Chondrocyte (in vitro differentiated cells): ENCODE results near the gene PSMD7. TPM values are rescaled to one million over a fixed set of nuclear protein-coding genes. Genes with fewer than 3 reads are reported as not detected.

Source experiments
- DNase-seq: peaks from one replicate; pipeline ENCODE4 v3.0.0; 2021; ENCODE audit warnings: mixed read lengths, low spot score
- H3K27ac Mint-ChIP-seq: one replicate; pipeline ENCODE4 v1.8.0; 2021; ENCODE audit warnings: mild to moderate bottlenecking, moderate library complexity, mixed read lengths; ENCODE audit not compliant: unreplicated experiment
- H3K27me3 Mint-ChIP-seq: 2 replicates; pipeline ENCODE4 v1.8.0; 2021; ENCODE audit warnings: low read depth, mixed read lengths
- H3K36me3 Mint-ChIP-seq: 2 replicates; pipeline ENCODE4 v1.8.0; 2021; ENCODE audit warnings: low read depth, mixed read lengths
- H3K4me1 Mint-ChIP-seq: 2 replicates; pipeline ENCODE4 v1.8.0; 2021; ENCODE audit warnings: low read depth, mild to moderate bottlenecking, mixed read lengths
- H3K4me3 Mint-ChIP-seq: one replicate; pipeline ENCODE4 v1.8.0; 2021; ENCODE audit warnings: mild to moderate bottlenecking, moderate library complexity, mixed read lengths; ENCODE audit not compliant: unreplicated experiment
- H3K9me3 Mint-ChIP-seq: 2 replicates; pipeline ENCODE4 v1.8.0; 2021; ENCODE audit warnings: low read depth, mixed read lengths
- total RNA-seq: library from RNA; stranded (reverse); gene quantifications from 3 replicates; pipeline ENCODE4 v1.2.1, GENCODE V29; 2021
- TF ChIP-seq, protein P1 (sequence below): fragments of 200-600 bp; sonication (generic); IDR thresholded peaks from 2 replicates; pipeline ENCODE4 v1.5.0; 2021; ENCODE audit warnings: antibody characterized with exemption, mild to moderate bottlenecking, moderate library complexity

PSMD7 gene
- total RNA-seq, 1 donor from 2014 or later, result 76.4 TPM

DNA sequence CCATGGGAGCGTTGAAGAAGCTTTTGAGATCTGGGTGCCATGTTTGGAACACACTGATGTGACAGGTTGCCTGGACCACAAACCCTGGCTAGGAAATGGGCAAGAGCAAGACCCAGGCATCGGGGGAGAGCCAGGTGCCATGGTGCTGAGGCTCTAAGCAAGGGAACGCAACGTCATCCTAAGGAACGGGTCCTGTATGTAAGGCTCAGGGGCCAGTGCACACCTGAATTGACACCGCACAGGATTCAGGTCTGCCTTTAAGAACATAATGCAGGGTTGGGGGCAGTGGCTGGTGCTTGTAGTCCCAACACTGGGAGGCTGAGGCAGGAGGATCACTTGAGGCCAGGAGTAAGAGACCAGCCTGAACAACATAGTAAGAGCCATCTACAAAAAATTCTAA, 10.8 kb downstream of the PSMD7 start:
- Mint-ChIP-seq H3K36me3 (peaks cover 15% of the 10 kb centered on the region), H3K4me3 (no peak overlapping the region), H3K4me1 (no peaks in the 10 kb centered on the region), H3K27me3 (no peaks in the 10 kb centered on the region), H3K9me3 (no peaks in the 10 kb centered on the region), H3K27ac (no peak overlapping the region)
- DNase-seq, result no peak
- TF ChIP-seq, protein P1, sequence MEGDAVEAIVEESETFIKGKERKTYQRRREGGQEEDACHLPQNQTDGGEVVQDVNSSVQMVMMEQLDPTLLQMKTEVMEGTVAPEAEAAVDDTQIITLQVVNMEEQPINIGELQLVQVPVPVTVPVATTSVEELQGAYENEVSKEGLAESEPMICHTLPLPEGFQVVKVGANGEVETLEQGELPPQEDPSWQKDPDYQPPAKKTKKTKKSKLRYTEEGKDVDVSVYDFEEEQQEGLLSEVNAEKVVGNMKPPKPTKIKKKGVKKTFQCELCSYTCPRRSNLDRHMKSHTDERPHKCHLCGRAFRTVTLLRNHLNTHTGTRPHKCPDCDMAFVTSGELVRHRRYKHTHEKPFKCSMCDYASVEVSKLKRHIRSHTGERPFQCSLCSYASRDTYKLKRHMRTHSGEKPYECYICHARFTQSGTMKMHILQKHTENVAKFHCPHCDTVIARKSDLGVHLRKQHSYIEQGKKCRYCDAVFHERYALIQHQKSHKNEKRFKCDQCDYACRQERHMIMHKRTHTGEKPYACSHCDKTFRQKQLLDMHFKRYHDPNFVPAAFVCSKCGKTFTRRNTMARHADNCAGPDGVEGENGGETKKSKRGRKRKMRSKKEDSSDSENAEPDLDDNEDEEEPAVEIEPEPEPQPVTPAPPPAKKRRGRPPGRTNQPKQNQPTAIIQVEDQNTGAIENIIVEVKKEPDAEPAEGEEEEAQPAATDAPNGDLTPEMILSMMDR, result no peak

GRCh38 chr16:74309789-74310781, 13.5 kb downstream of the PSMD7 start:
- no peak for DNase-seq
- H3K27ac Mint-ChIP-seq, result no peak overlapping the region
- no peaks in the 10 kb centered on the region for H3K4me1 Mint-ChIP-seq
- H3K36me3 Mint-ChIP-seq, result peaks cover 4% of the 10 kb centered on the region
- H3K9me3 Mint-ChIP-seq, result peaks cover 3% of the 10 kb centered on the region
- H3K27me3 Mint-ChIP-seq, result no peaks in the 10 kb centered on the region
- H3K4me3 Mint-ChIP-seq, result no peak overlapping the region
- TF ChIP-seq, protein P1, result peak; percentile 90

GRCh38 chr16:74315059-74315458, 18.4 kb downstream of the PSMD7 start:
- DNase-seq, result no peak
- H3K36me3 Mint-ChIP-seq, result no peaks in the 10 kb centered on the region
- no peak overlapping the region for H3K4me3 Mint-ChIP-seq

DNA sequence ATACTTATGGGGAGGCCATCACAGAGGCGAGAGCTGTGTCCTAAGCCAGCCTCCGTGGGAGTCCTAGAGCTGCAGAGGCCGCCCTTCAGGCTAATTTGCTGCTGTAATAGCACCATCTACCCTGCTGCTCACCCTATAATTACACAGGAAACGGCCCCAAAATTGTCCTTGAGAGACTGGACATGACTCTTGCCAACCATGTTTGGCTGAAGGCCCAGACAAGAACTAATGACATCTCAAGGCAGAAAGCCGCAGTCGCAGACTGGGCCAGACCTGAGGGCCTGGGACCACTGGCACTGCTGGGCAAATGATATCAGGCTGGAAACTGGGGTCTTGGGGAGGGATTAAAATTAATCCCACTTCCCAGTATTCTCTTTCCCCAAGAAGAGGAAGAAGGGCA, 24.1 kb downstream of the PSMD7 start:
- DNase-seq, result no peak
- H3K36me3 Mint-ChIP-seq, result peaks cover 2% of the 10 kb centered on the region
- no peaks in the 10 kb centered on the region for H3K9me3 Mint-ChIP-seq
- H3K4me1 Mint-ChIP-seq, result no peaks in the 10 kb centered on the region
- TF ChIP-seq, protein P1, result no peak
- no peaks in the 10 kb centered on the region for H3K27me3 Mint-ChIP-seq
- H3K4me3 Mint-ChIP-seq, result no peak overlapping the region
- no peak overlapping the region for H3K27ac Mint-ChIP-seq

More at GRCh38 chr16:74315059-74315458, 18.4 kb downstream of the PSMD7 start:
- Mint-ChIP-seq H3K27ac (no peak overlapping the region), H3K4me1 (no peaks in the 10 kb centered on the region), H3K9me3 (peaks cover 3% of the 10 kb centered on the region), H3K27me3 (no peaks in the 10 kb centered on the region)
- TF ChIP-seq, protein P1, result no peak

DNA sequence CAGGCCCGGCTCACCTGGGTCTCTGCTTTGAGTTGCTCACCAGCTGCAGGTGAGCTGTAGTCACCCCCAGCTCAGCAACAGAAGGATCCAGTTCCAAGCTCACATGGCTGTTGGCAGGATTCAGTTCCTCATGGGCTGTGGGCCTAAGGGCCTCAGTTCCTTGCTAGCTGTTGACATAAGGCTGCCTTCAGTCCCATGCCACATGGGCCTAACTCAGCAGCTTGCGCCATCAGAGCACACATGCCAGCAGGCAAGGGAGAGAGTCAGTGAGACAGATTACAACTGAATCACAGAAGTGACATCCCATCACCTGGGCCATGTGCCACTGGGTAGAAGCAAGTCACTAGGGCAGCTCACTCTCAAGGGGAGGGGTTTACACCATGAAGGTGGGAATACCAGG, 24.7 kb downstream of the PSMD7 start:
- no peaks in the 10 kb centered on the region for H3K4me1 Mint-ChIP-seq
- TF ChIP-seq, protein P1, result no peak
- no peak for DNase-seq
- peaks cover 5% of the 10 kb centered on the region for H3K36me3 Mint-ChIP-seq
- H3K9me3 Mint-ChIP-seq, result no peaks in the 10 kb centered on the region
- H3K27me3 Mint-ChIP-seq, result no peaks in the 10 kb centered on the region
- H3K4me3 Mint-ChIP-seq, result no peak overlapping the region
- H3K27ac Mint-ChIP-seq, result no peak overlapping the region
